HG03060 (cell line): Measurements from ENCODE around the gene SLC28A1.
"Not testable (repeated sequence)": the region's sequence is repeated elsewhere in the genome, so short reads cannot be mapped to it uniquely, and the experiment has no call there.

ENCODE experiments used
- ATAC-seq: cut with Tn5 transposase; IDR thresholded peaks from one replicate; pipeline ENCODE4 v1.9.1; 2021; ENCODE audit warnings: low read depth, moderate number of reproducible peaks; ENCODE audit not compliant: unreplicated experiment

Gene SLC28A1

DNA sequence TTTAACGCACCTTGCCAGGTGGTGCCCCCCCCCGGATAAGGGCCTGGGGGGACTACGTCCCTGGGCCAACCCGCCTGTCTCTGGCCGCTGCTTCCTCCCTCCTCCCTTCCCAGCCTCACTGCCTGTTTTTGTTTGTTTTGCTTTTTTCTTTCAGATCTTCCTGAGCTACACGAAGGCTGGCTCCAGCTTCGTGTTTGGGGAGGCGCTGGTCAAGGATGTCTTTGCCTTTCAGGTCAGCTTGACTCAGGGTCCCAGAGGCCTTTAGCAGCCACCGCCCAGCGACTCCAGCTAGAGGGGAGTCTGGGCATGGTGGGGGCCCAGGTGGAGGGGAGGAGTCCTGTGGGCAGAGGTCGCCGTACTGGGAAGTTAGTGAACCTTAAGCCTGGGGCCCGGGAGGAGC, 24.1 kb downstream of the SLC28A1 start:
- ATAC-seq, result no peak

DNA sequence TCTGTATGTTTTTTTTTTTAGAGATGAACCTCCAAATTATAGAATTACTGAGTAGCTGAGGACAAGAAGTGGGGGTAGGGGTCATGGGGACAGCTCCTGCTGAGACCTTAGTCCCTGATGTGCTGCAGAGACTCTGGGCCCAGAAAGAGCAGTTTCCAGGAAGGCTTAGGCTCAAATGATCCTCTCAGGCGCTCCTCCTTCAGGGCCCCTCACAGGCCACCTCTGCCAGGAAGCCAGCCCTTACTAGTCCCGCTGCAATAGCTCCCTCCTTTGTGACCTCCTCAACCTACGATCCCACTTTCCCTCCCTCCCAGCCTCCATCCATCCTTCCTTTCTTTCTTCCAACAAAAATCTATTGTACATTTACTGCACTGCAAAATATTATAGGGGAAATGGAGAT, 24.6 kb downstream of the SLC28A1 start:
- no peak for ATAC-seq

DNA sequence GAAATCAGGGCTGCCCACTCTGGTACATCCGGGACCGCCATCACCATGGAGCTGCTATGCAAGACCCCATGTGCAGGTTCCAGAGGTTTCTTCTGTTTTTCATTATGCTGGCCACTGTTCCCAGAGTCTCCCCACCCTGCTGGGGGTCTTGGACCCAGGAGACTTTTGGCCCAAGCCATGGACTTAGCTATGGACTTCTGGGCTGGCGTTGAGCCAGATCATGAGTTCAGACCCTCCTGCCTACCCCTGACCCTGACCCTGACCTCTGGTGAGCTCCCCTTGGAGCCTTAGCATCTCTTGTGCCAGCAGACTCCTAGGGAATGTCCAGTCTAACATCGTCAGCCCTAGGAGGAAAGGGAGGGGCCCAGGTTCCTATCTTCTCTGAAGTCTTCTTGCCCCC, 25.3 kb downstream of the SLC28A1 start:
- no peak for ATAC-seq

DNA sequence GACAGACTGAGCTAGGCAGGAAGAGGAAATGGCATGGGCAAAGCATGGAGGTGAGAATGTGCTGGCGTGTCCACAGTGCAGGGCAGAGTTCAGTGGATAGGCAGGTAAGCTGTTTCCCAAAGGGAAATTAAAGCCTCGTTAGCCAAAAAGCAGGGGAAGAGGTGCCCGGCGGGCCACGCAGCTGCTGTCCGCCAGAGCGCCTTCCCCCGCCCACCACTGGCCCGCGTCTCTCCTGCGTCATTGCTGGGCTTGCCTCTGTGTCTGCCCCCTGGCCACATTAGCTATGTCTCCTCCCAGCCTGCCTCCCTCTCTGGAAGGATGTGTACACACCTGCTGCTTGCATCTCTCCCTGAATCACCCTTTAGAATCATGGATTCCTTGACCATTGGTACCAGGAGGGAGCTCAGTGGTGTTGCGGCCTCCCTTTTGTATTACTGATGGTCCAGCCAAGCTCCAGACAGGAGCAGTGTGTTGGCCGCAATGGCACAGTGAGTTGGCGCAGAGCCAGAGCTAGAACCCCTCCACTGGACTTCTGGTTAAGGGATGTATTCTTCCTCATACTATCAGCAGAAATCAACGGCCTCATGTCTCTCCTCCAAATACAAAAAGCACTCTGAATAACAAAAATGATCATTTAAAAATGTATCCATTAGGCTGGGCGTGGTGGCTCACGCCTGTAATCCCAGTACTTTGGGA, 26.6 kb downstream of the SLC28A1 start:
- no peak for ATAC-seq

DNA sequence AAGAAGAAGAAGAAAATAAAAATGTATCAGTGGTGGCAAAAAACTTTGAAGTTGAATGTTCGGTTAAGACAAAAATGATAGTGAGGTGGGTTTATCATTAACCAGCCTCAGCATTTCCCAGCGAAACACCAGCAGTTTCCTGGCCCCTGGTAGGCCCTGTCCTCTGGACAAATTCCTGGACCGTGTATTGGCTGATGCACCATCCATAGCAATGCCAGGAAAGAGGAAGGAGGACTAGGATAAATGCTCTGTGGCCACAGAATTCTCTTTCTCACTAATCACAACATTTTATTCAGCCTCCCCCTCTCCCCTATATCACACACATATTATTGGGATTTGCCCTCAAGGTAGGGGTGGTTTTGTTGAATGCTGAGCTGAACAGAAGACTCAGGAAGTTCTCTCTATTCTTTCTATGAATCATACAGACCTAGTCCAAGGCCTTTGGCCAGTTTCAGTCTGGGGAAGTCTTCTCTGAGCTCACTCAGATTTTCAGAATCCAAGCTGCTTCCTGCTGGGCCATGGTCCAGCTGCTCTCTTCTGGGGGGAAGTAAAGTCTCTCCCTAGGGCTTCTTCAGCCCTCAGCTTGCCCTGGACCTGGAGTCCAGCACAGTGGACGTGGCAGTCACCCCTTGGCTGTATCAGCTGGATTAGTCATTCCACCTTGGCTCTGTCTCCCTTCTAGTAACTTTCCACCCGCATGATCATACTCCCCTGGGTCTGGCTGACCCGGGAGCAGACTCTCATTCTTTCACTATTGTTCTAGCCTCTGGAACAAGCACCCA, 27.6 kb downstream of the SLC28A1 start:
- ATAC-seq, result no peak

DNA sequence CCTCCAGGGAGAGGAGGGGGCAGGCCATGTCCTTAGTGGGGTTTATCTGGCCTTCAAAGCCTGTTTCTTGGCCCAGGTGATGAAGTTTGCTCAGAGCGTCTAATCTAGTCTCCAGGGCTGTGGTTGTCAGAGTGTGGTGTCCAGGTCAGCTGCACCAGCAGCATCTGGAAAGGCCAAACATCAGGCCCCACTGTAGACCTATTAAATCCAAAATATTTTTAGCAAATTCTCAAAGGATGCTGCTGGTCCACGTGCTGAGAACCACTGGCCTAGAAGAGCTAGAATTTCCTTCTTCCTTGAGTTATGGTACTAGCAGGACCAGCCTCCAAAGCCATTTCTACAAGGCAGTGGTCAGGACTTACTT, 28.9 kb downstream of the SLC28A1 start:
- no peak for ATAC-seq

DNA sequence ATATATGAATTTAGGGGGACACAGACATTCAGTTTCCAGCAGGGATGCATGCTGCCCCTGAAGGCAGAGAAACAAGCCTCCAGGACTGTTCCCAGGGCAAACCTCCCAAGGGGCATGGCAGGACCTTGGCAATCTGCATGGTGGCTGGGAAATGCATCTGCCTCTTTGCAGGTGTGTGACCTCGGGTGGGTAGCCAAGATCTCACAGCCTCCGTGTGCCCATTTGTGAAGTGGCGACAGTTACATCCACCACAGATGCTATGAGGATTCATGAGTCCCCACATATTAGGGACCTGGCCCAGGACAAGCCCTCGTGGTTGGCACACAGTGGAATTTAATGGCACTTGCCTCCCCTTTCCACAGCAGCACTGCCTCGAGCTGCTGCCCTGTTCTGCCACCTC, 29.9 kb downstream of the SLC28A1 start:
- ATAC-seq, result no peak

DNA sequence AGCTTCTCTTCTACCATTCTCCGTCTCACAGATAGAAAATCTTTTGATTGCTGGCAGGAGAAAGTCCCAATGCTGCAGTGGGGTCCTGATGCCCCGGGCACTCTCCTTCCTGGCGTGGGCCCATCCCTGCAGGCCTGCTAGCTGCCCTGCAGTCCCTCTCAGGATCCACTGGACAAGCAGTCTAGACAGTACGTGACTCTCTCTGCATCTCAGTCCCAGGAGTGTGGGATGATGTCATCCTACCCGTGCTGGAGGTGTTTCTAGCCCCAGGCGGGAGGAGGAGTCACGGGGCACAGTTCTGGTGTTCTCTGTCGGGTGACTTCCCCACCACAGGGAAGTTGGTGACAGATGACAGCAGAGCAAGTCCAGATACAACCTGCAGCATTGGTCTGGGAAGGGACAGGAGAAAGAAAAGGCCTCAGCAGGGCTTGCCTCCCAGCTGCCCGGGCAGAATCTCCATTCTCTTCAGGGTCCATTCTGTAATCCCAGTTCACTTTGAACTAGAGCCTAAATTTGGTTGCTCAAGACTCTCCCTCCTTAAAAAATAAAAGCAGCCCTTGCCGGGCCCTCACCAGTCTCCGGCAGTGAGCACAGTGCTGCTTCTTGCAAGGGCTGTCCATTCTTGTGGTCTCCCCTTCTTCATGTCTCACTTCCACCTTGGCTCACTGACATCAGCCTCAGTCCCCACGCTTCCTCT, 30.6 kb downstream of the SLC28A1 start:
- ATAC-seq, result peak; percentile 97

DNA sequence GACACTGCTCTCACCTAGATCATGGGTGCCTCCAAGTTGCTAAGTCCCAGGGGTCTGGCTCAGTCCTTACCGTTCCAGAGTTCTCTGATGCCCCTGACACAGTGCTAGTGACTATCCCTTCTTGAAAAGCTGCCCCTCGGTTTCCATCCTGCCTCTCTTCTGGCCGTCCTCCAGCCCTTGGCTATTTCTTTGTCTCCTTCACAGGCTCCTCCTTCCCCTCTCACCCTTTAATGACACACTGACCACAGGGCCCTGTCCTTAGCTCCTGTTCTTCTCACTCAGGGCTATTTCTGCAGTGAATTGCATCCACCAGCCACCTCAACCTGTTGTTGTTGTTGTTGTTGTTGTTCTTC, 31.1 kb downstream of the SLC28A1 start:
- ATAC-seq, result no peak

DNA sequence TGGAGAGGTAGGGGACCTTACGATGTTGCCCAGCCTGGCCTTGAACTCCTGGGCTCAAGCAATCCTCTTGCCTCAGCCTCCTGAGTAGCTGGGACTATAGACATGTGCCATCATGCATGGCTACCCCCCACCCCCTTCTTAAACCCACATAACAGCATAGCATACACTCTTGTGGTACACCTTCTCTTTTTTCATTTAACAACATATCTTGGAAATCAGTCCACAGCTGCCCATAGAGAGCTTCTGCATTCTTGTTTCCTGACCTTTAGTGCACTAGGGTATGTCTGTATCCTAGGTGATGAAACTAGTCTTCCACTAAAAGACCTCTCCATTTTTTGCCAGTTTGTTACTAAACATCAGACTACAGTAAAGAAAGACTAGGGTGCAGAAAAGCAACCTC, 33.0 kb downstream of the SLC28A1 start:
- ATAC-seq, result no peak

DNA sequence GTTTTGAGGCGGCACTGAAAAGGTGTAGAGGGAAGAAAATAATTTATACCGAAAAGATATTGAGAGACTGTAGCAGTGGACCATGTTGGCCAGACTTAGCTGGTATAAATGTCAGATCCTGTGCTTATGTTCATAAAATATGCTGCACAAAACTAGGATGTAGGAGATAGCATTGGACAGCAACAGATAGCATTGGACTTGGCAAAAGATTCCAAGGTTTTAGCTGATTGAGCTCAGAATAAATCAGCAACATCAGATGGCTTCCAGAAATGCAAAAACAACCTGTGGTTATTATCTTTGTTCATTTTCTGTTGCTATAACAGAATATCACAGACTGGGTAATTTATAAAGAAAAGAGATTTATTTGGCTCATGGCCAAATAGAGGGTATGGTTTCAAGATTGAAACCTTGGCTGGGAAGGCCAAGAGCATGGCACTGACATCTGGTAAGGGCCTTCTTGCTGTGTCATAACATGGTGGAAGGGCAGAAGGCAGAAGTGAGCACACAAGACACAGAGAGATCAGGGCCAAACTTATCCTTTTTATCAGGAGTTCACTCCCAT, 34.7 kb downstream of the SLC28A1 start:
- no peak for ATAC-seq

DNA sequence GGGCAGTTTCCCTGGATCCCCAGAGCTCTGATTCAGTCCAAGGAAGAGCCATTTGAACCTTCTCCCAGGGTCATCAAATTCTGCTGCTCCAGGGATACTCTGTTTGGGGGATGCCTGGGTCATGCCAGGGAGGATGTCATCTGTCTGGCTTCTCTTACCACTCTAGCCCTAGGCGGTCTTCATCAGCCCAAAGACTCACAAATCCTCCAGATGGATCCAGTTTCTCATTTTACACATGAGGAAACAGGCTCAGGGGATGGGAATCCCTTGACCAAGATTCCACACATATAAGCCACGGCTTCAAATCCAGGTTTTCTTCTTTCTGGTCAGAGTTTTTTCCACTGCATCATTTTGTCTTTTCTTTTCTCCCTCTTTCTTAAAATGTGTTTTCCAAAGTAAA, 36.7 kb downstream of the SLC28A1 start:
- no peak for ATAC-seq

DNA sequence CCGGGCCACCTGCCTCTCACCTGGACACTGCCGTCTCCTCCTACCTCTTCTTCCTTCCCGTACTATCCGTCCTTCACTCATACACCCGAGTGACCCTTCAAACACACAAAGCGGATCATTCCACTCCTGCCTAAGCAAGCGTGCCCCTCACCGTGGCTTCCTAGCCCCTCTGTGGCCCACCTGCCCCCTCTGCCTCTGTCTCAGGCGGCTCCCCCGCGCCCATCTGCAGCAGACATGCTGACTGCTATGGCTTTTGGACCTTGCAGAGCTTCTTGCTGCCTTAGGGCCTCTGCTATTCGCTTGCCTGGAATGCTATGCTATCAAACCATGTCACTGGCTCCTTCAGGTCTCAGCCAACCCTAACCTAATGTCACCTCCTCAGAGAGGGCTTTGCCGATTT, 38.1 kb downstream of the SLC28A1 start:
- ATAC-seq, result no peak

DNA sequence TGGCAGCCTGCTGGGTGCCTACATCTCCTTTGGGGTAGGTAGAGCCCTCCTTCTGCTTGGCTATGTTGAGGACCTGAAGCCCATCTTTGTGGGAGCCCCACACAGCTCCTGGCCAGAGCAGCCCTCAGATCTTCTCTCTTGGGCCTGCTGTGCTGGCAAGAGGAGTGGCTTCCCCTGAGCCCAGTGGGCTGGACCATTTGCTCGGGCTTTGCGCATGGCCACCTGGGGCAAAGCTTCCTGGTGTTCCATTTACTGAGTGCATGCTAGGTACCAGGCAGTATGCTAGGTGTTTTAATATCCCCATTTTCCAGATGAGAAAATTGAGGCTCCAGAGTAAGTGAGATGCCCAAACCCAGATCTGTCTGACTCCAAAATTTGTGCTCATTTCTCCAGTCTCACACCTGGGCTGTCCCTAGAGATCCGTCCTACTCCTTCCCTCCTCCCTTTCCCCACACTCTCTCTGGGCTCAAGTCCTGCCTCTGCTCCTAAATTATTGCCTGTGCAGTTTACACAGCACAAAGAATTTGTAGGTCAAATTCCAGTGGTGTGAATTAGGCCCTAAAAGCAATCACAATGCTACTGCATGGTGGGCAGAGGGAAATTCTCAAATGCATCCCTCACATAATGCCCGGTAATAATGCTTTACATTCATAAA, 39.7 kb downstream of the SLC28A1 start:
- no peak for ATAC-seq

DNA sequence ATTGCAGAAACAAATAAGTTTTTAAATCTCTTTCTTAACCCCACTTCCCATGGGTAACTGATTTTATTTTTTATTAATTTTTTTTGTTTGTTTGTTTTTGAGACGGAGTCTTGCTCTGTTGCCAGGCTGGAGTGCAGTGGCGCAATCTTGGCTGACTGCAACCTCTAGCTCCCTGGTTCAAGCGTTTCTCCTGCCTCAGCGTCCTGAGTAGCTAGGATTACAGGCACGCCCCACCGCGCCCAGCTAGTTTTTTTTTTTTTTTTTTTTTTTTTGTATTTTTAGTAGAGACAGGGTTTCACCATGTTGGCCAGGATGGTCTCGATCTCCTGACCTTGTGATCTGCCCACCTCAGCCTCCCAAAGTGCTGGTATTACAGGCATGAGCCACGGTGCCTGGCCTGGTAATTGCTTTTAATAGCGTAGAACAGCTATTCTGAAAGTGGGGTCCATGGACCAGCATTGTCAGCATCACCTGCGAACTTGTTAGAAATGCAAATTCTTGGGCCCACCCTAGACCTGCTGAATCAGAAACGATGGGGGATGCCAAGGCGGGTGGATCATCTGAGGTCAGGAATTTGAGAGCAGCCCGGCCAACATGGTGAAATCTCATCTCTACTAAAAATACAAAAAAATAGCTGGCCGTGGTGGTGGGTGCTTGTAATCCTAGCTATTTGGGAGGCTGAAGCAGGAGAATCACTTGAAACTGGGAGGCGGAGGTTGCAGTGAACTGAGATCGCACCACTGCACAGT, 40.5 kb downstream of the SLC28A1 start:
- not testable (repeated sequence) for ATAC-seq

DNA sequence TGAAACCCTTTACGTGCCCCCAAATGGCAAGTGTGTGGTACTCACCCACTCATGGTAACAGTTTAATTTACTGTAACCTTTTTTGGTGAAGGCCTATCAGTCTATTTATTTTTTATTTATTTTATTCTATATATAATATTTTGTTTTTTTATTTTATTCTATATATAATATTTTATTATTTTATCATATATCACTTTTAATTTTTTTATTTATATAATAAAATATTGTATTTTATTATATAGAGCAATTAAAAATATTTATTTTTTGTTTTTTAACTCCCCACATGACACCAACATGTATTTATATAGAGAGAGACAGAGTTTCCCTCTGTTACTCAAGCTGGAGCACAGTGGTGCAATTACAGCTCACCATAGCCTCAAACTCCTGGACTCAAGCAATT, 41.4 kb downstream of the SLC28A1 start:
- ATAC-seq, result no peak

DNA sequence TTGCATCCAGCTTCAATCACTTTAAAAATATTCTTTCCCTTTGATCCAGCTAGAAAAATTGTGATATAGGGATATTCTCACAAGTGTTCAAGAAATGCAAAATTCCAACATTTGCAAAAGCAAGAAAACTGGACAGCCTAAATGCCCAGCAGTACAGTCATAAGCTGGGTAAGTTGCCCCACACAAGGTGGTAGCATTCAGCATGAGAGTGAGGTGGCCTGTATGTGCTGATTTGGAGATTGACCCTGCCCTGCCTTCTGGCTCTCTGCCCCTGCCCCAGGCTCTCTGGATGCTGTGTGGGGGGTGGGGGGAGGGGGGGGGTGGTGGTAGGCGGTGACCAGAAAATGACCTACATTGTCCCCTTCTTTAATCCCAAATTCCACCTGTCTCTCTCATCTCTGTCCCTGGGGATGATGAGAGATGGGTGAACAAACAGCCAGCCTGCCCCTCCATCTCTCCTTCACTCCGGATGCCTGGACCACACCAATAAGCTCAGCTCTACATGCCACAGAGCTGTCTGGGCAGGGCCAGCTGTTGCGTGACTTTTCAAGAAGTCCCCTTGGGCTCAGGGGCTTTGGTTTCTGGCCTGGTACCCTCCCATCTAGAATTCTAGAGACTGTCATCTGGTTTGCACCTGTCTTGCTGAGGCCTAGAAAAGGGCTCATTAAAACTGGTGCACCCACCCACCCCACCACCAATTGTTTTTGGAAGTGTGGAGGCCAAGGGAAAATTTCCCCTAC, 42.2 kb downstream of the SLC28A1 start:
- ATAC-seq, result no peak

DNA sequence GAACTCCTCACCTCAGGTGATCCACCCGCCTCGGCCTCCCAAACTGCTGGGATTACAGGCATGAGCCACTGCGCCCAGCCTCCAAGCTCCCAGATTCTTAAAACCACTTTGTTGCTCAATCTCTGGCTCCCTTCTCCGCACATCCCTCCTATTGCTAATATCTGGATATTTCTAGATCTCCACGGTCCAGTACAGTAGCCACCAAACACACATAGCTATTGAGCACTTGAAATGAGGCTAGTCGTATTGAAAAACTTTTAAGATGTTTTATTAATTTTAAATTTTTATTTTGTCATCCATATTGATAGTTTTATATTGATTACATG, 44.3 kb downstream of the SLC28A1 start:
- ATAC-seq, result no peak

DNA sequence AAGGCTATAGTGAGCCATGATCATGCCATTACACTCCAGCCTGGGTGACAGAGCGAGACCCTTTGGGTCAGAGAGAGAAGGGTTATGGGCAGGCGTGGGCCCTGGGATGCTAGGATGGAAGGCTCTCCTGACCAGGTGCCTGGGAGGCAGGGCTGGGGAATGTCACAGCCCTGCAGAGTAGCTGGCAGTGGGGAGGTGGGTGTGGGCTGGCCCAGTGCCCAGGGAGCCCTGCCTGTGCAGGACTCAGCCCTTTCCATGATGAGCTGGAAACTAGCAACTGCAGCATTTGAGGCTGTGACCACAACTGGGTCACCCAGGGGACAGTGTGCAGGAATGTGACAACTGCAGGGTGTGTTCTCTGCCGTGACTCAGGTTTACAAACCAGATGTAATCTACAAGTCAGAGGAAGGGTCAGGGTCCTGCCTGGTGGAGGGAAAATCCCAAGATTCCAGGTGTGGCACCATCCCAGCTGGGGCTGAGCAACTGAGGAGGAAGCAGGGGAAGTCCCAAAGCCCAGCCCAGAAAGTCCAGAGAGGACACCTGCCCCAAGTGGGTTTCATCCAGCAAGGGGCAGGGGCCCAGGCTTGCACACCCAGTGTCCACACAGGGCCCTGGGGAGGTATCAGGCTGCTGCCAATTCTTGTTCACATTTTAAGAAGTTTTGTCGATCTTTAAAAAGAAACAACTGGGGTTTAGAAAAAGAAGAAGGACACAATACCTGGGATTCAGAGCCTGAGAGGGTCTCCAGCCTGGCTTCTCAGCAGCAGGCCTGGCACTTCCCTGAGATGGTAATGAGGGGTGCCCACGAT, 45.5 kb downstream of the SLC28A1 start:
- ATAC-seq, result no peak
